ENCODE measurements around the gene SYCP2L.

DNA sequence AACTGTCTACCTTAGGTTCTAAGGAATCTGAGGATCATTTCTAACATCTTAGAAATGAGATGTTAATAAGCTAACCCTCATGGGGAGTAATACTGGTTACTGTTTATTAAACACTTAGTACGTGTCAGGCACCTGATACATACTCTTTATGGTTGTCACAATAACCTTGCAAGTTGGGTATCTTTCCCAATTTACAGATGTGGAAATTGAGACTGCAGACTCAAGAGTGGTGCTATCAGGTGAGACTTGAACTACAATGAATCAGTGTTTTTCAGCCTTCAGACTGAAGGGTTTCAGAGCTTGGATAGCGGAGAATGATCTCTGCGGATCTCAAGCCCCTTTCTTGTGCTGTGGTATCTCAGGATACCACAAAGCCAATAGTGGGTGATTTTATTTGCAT lies 130.2 kb downstream of the SYCP2L start:
- TF ChIP-seq MAX (IDR thresholded peaks at IDR 0.05) (no peak), EP300 (IDR thresholded peaks at IDR 0.05; ENCODE audit: borderline replicate concordance in 1 of 2, low read depth in 2 of 2, low read length in 2 of 2) (no peak), SP1 (IDR thresholded peaks at IDR 0.05; ENCODE audit: low read depth, low read length) (no peak), KDM4A (IDR thresholded peaks at IDR 0.05; ENCODE audit: low read depth, low read length, severe bottlenecking) (no peak), TEAD4 (IDR thresholded peaks at IDR 0.05; ENCODE audit: low read depth, low read length) (no peak), GTF2F1 (IDR thresholded peaks at IDR 0.05; ENCODE audit: borderline replicate concordance, low read depth, low read length) (no peak), TBP (IDR thresholded peaks at IDR 0.05; ENCODE audit: low read depth, low read length) (no peak), POLR2A (IDR thresholded peaks at IDR 0.05; ENCODE audit: control extremely low read depth in 1 of 2, low read depth in 2 of 2, low read length in 2 of 2) (no peak), POLR2AphosphoS5 (IDR thresholded peaks at IDR 0.05; ENCODE audit: low read depth, low read length) (no peak)
- TF ChIP-seq, protein P1, sequence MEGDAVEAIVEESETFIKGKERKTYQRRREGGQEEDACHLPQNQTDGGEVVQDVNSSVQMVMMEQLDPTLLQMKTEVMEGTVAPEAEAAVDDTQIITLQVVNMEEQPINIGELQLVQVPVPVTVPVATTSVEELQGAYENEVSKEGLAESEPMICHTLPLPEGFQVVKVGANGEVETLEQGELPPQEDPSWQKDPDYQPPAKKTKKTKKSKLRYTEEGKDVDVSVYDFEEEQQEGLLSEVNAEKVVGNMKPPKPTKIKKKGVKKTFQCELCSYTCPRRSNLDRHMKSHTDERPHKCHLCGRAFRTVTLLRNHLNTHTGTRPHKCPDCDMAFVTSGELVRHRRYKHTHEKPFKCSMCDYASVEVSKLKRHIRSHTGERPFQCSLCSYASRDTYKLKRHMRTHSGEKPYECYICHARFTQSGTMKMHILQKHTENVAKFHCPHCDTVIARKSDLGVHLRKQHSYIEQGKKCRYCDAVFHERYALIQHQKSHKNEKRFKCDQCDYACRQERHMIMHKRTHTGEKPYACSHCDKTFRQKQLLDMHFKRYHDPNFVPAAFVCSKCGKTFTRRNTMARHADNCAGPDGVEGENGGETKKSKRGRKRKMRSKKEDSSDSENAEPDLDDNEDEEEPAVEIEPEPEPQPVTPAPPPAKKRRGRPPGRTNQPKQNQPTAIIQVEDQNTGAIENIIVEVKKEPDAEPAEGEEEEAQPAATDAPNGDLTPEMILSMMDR (IDR thresholded peaks at IDR 0.05; ENCODE audit: control extremely low read depth in 1 of 3, insufficient read depth in 1 of 3, low read depth in 1 of 3, low read length in 3 of 3), result no peak
